Activated CD4-positive, alpha-beta T cell treated with anti-CD3 and anti-CD28 coated beads, Interleukin-2, amount 10 ng/mL, durations not matched to agents 24 days and 14 days (primary cell): Measurements from ENCODE around the gene BEST4. TPM values are rescaled to one million over a fixed set of nuclear protein-coding genes. Genes with fewer than 3 reads are reported as not detected.
A peak's percentile ranks its signal among the peaks of the same experiment; 100 is the strongest.

Source experiments
- DNase-seq: peaks from one replicate; pipeline ENCODE4 v3.0.0; 2022
- H3K27ac Mint-ChIP-seq: one replicate; pipeline ENCODE4 v1.8.0; 2022; ENCODE audit warnings: mild to moderate bottlenecking, mixed read lengths
- H3K27me3 Mint-ChIP-seq: one replicate; pipeline ENCODE4 v1.8.0; 2022; ENCODE audit warnings: mixed read lengths
- H3K36me3 Mint-ChIP-seq: one replicate; pipeline ENCODE4 v1.8.0; 2022; ENCODE audit warnings: low read depth, mild to moderate bottlenecking, mixed read lengths
- H3K4me1 Mint-ChIP-seq: one replicate; pipeline ENCODE4 v1.8.0; 2021; ENCODE audit warnings: mixed read lengths
- H3K4me3 Mint-ChIP-seq: one replicate; pipeline ENCODE4 v1.8.0; 2022; ENCODE audit warnings: mild to moderate bottlenecking, moderate library complexity, mixed read lengths
- H3K9me3 Mint-ChIP-seq: one replicate; pipeline ENCODE4 v1.8.0; 2021; ENCODE audit warnings: mixed read lengths
- intact Hi-C: fragments of 100-400 bp; cut with micrococcal nuclease; formaldehyde crosslinking; loops from one replicate; pipeline ENCODE4 v1.15.1; 2023
- total RNA-seq: library from RNA; stranded (reverse); gene quantifications from 2 replicates; pipeline ENCODE4 v1.2.3, GENCODE V29; 2022

BEST4 gene
- total RNA-seq, 1 donor from 2014 or later: 0.77 TPM

GRCh38 chr1:44785501-44786137 lies 2.4 kb downstream of the BEST4 start:
- Mint-ChIP-seq H3K4me3 (peak overlapping the region; percentile 83), H3K36me3 (peaks cover 27% of the 10 kb centered on the region), H3K4me1 (peaks cover 30% of the 10 kb centered on the region), H3K9me3 (no peaks in the 10 kb centered on the region), H3K27ac (peak overlapping the region; percentile 85), H3K27me3 (no peaks in the 10 kb centered on the region)
- intact Hi-C loops: loop anchor here (1.0 to 5.0 kb wide), 4 partner anchors 10 to 227 kb away; partner anchors contain the start of genes HECTD3, RNU5D-1, RPS8 and UROD
- no peak for DNase-seq

DNA sequence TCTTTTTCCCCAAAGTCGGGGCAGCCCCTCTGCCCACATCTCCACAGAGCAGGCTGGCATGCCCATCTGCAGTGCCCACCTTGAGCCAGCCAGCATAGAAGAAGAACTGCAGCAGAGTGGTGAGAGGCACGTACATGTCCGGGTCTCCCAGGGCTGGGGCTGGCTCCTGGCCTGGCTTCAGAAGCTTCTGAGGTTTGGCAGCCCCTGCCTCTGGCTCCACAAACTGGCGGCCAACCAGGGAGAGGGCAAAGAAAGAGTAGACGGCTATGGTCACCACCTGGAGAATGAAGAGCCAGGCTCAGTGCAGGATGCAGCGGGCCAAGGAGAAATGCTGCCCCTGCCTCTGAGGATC lies 3.0 kb downstream of the BEST4 start:
- no peaks in the 10 kb centered on the region for H3K9me3 Mint-ChIP-seq
- DNase-seq: no peak
- H3K27me3 Mint-ChIP-seq: no peaks in the 10 kb centered on the region
- H3K27ac Mint-ChIP-seq: peak overlapping the region; percentile 85
- peaks cover 33% of the 10 kb centered on the region for H3K36me3 Mint-ChIP-seq
- H3K4me3 Mint-ChIP-seq: peak overlapping the region; percentile 83
- H3K4me1 Mint-ChIP-seq: peaks cover 35% of the 10 kb centered on the region
- intact Hi-C loops: loop anchor here (2.0 to 5.0 kb wide), 2 partner anchors 54 to 227 kb away; partner anchors contain the start of genes HECTD3, RNU5D-1 and UROD

DNA sequence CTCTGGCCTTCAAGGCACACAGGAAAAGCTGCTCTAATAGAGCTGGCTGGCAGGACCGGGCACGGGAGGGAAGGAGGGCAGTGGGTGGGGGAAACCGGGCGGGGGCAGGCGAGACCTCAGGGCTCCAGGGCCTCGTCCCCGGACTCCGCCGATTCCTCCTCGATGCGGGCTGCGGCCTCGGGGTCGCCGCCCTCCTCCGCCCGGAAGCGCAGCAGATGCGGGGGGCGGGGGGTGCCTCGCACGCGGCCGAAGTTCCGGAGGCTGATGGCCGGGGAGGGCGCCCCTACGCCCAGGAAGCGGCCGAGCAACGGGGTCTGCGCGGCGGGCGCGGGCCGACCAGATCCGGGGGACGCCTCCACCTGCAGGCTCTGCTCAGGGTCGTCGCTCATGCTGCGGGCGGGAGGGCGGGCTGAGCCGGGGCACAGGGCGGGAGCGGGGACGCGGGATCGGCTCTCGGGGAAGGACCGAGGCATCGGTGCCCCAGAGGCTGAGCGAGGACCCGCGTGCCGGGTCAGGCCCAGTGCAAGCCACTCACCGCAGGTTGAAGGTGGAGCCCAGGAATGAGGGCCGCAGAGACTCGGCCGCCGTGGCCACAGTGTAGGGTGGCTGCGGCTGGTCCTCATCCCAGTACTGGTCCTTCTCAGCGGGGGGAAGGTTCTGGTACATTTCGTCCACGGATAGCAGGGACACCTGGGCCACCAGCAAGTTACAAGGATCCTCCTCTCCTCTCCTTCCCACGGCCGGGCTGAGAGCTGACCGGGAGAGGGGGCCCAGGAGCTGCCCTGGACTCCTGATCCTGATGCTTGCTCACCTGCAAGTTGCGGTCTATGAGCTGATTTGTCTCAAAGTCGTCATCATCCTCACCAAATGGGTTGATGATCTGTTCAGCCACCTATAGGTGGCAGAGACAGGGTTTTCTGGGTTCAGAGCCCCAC lies 3.6 kb downstream of the BEST4 start:
- H3K4me3 Mint-ChIP-seq: peak overlapping the region; percentile 83
- intact Hi-C loops: loop anchor here (2.0 to 5.0 kb wide), 2 partner anchors 54 to 228 kb away; partner anchors contain the start of genes HECTD3, RNU5D-1 and UROD
- DNase-seq: peak; percentile 81
- peaks cover 37% of the 10 kb centered on the region for H3K36me3 Mint-ChIP-seq
- no peaks in the 10 kb centered on the region for H3K27me3 Mint-ChIP-seq
- no peaks in the 10 kb centered on the region for H3K9me3 Mint-ChIP-seq
- peaks cover 35% of the 10 kb centered on the region for H3K4me1 Mint-ChIP-seq
- H3K27ac Mint-ChIP-seq: peak overlapping the region; percentile 85

DNA sequence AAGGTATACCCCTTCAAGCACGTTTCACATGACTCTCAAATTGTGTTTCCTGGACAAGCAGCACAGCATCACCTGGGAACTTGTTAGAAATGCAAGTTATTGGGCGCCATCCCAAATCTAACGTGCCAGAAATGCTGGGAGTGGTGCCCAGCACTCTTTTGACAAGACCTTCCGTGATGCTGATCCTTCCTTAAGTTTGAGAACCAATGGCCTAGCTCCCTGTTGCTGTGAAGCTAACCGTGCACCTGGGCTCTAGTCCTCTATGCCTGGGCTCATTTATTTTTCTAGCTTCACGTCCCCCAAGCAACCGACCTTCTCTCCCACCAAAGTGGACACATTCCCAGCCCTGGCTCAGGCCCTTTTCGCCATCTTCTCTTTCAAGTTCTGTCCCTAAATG lies 4.3 kb downstream of the BEST4 start:
- peak overlapping the region; percentile 61 for H3K4me3 Mint-ChIP-seq
- H3K4me1 Mint-ChIP-seq: peaks cover 39% of the 10 kb centered on the region
- H3K27ac Mint-ChIP-seq: peak overlapping the region; percentile 48
- no peaks in the 10 kb centered on the region for H3K27me3 Mint-ChIP-seq
- H3K36me3 Mint-ChIP-seq: peaks cover 44% of the 10 kb centered on the region
- DNase-seq: no peak
- intact Hi-C loops: loop anchor here (2.0 kb wide), 1 partner anchor 53 kb away; the partner anchor contains the start of gene RNU5D-1
- no peaks in the 10 kb centered on the region for H3K9me3 Mint-ChIP-seq

DNA sequence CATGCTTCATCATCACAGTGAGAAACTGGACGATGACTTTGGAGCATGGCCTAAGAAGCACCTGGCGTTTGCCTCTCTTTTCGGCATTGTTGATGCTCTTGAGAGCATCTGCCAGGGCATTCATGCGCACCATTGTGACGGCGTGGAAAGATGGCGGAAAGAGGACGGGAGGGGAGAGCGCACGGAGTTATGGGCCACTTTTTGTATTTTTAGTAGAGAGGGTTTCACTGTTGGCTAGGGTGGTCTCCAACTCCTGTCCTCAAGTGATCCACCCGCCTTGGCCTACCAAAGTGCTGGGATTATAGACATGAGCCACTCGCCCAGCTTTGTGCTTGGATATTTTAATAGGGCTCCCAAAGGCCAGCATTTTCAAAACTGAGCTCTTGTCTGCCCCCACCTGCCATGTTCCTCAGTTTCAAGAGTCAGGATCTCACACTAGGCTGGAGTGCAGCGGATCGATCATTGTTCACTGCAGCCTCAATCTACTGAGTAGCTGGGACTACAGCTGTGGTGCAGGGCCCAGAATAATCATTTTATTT lies 7.3 kb downstream of the BEST4 start:
- DNase-seq: no peak
- no peaks in the 10 kb centered on the region for H3K9me3 Mint-ChIP-seq
- intact Hi-C loops: no loop called here
- no peaks in the 10 kb centered on the region for H3K27me3 Mint-ChIP-seq
- H3K27ac Mint-ChIP-seq: no peak overlapping the region
- H3K4me1 Mint-ChIP-seq: peaks cover 47% of the 10 kb centered on the region
- peaks cover 73% of the 10 kb centered on the region for H3K36me3 Mint-ChIP-seq
- no peak overlapping the region for H3K4me3 Mint-ChIP-seq

GRCh38 chr1:44778705-44779576 lies 9.0 kb downstream of the BEST4 start:
- H3K27ac Mint-ChIP-seq: peak overlapping the region; percentile 84
- no peak for DNase-seq
- intact Hi-C loops: loop anchor here (5.0 kb wide), 1 partner anchor 33 kb away; no protein-coding TSS in a partner anchor
- H3K36me3 Mint-ChIP-seq: peaks cover 73% of the 10 kb centered on the region
- H3K4me3 Mint-ChIP-seq: peak overlapping the region; percentile 89
- peaks cover 42% of the 10 kb centered on the region for H3K4me1 Mint-ChIP-seq
- H3K27me3 Mint-ChIP-seq: no peaks in the 10 kb centered on the region
- H3K9me3 Mint-ChIP-seq: no peaks in the 10 kb centered on the region

DNA sequence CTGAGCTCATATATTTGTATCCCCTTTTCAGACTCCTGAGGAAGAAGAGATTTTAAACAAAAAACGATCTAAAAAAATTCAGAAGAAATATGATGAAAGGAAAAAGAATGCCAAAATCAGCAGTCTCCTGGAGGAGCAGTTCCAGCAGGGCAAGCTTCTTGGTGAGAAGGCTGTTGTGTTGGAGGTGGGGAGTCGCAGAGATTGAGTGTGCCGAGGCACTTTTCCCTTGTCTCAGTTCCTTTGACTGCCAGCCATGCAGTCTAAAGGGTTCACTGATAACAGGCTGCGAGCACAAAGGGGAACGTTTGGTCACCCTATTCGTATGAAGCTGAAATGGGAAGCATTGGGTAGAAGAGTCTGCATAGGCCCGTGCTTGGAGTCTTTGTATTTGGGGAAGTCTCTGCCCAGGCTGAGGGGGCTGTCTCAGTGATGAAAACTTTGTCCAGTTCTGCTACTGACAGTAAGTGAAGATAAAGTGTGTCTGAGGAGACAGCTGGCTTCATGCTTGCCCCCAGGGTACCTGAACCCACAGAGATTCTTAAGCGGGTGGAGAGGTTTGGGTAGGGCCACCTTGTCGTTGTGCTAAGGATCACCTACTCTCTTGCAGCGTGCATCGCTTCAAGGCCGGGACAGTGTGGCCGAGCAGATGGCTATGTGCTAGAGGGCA lies 9.9 kb downstream of the BEST4 start:
- Mint-ChIP-seq H3K4me3 (peak overlapping the region; percentile 89), H3K27ac (peak overlapping the region; percentile 94), H3K27me3 (no peaks in the 10 kb centered on the region), H3K4me1 (peaks cover 36% of the 10 kb centered on the region), H3K9me3 (no peaks in the 10 kb centered on the region), H3K36me3 (peaks cover 67% of the 10 kb centered on the region)
- intact Hi-C loops: loop anchor here (5.0 kb wide), 1 partner anchor 34 kb away; no protein-coding TSS in a partner anchor
- no peak for DNase-seq

- no peak for DNase-seq
- H3K4me3 Mint-ChIP-seq: peak overlapping the region; percentile 89
- intact Hi-C loops: loop anchor here (5.0 kb wide), 1 partner anchor 35 kb away; no protein-coding TSS in a partner anchor
- no peaks in the 10 kb centered on the region for H3K27me3 Mint-ChIP-seq
- H3K27ac Mint-ChIP-seq: peak overlapping the region; percentile 94
- H3K36me3 Mint-ChIP-seq: peaks cover 64% of the 10 kb centered on the region
- peaks cover 36% of the 10 kb centered on the region for H3K4me1 Mint-ChIP-seq
- H3K9me3 Mint-ChIP-seq: no peaks in the 10 kb centered on the region
Measured at GRCh38 chr1:44777547-44777946, 10.4 kb downstream of the BEST4 start.

- H3K36me3 Mint-ChIP-seq: peaks cover 58% of the 10 kb centered on the region
- no peak for DNase-seq
Measured at GRCh38 chr1:44776730-44777068, 11.3 kb downstream of the BEST4 start.

DNA sequence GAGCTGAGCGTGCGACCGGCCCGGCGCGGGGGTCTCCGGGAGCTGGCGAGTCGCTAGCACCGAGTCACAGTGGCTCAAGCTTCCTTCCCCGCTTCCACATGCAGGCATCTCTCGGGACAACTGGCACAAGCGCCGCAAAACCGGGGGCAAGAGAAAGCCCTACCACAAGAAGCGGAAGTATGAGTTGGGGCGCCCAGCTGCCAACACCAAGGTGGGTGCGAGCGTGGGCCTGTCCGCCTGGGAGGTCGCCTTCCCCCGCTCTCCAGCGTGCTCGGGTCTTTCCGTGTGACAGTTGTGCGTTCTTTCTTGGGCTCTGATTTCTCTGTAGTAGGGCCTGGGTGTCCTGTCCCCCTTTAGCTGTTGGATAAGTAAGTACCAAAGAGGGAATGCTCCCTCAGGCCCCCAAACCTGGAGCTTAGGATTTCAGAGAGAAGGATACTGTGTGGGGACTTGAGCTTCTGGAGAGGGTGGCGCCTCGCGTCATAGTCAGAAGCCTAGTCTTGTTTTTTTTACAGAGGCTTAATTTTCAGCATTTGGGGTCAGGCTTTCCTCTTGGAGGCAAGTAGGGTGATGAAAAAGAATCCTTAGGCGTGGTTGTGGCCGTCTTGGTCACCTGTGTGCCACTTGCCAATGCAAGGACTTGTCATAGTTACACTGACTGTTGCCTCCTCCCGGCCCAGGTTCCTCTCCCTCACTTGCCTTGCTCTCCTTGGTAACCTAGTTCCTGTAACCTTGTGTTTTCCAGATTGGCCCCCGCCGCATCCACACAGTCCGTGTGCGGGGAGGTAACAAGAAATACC lies 11.8 kb downstream of the BEST4 start:
- Mint-ChIP-seq H3K4me1 (peaks cover 35% of the 10 kb centered on the region), H3K36me3 (peaks cover 52% of the 10 kb centered on the region), H3K27me3 (no peaks in the 10 kb centered on the region), H3K9me3 (no peaks in the 10 kb centered on the region), H3K27ac (peak overlapping the region; percentile 94), H3K4me3 (peak overlapping the region; percentile 89)
- intact Hi-C loops: loop anchor here (1.0 to 5.0 kb wide), 4 partner anchors 10 to 45 kb away; partner anchors contain the start of genes KIF2C and RNU5D-1
- DNase-seq: peak; percentile 73

More at GRCh38 chr1:44776730-44777068, 11.3 kb downstream of the BEST4 start:
- Mint-ChIP-seq H3K4me3 (peak overlapping the region; percentile 89), H3K27ac (peak overlapping the region; percentile 94), H3K4me1 (peaks cover 36% of the 10 kb centered on the region), H3K9me3 (no peaks in the 10 kb centered on the region), H3K27me3 (no peaks in the 10 kb centered on the region)
- intact Hi-C loops: loop anchor here (5.0 kb wide), 1 partner anchor 36 kb away; no protein-coding TSS in a partner anchor

DNA sequence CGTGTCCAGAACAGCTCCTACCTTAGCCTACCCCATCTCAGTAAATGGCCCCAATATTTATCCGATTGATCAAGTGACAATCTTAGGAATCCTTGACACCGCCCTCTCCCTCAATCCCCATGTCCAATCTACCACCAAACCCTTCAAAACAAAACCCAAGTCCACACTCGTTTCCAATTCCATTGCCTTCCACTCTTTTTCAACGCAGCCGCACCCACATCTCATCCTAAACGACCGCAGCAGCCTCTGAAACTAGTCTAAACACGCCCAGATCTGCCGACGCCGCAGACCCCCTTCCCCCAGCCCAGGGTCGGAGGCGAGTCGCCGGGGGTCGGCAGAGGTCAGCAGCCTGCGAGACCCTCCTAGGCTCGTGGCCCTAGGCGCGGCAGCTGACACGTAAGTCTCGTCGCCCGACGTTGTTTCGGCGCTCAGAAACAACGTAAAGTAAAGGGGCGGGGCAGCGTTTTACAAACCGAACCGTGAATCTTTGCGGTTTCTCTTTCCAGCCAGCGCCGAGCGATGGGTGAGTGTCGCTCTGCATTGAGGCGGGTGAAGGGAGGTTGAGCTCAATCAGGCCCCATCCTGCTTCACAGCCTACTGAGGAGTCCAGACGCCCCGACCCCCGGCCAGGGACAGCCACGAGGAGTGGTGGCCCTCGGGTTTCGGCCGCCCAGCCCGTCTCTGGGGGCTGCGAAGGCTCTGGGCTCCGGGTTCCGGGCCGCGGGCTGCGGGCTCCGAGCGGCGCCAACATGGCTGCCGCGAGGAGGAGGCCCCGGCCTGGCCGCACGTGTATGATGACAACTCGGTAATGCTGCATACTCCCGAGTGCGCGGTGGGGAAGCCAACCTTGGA lies 12.7 kb downstream of the BEST4 start, which contains the start of gene RPS8:
Gene RPS8 (plus strand): TSS at position 463 of the 852 bp plus-strand sequence. CDS start 57 bp downstream, at position 520.
- peak within 1 kb of the TSS; percentile 94 for H3K27ac Mint-ChIP-seq
- no peaks in the 10 kb centered on the region for H3K27me3 Mint-ChIP-seq
- peaks cover 31% of the 10 kb centered on the region for H3K4me1 Mint-ChIP-seq
- intact Hi-C loops: loop anchor here (1.0 to 5.0 kb wide), 4 partner anchors 11 to 44 kb away; partner anchors contain the start of genes KIF2C and RNU5D-1
- H3K9me3 Mint-ChIP-seq: no peaks in the 10 kb centered on the region
- peaks cover 44% of the 10 kb centered on the region for H3K36me3 Mint-ChIP-seq
- H3K4me3 Mint-ChIP-seq: peak within 1 kb of the TSS; percentile 89
- peak; percentile 97 for DNase-seq
